Loucy (cell line): ENCODE measurements around the gene NPFFR1.

Experiments used
- CTCF ChIP-seq: fragments of 200-600 bp; sonication (generic); conservative IDR thresholded peaks from 2 replicates; pipeline ENCODE4 v1.5.1; 2014; ENCODE audit warnings: mild to moderate bottlenecking, antibody characterized with exemption, low read length
- EZH2phosphoT487 ChIP-seq: fragments of 200-600 bp; IDR thresholded peaks from 2 replicates; pipeline ENCODE4 v1.6.1; 2018; ENCODE audit warnings: antibody characterized with exemption, mild to moderate bottlenecking, moderate library complexity, borderline replicate concordance

GRCh38 chr10:70270952-70271351, 12.9 kb downstream of the NPFFR1 start:
- no peak for TF ChIP-seq CTCF
- no peak for TF ChIP-seq EZH2phosphoT487
